Myocyte (in vitro differentiated cells): Measurements from ENCODE around the gene LIPC. TPM values are rescaled to one million over a fixed set of nuclear protein-coding genes. Genes with fewer than 3 reads are reported as not detected.
A peak's percentile ranks its signal among the peaks of the same experiment; 100 is the strongest.

ENCODE experiments used
- DNase-seq: peaks from one replicate; pipeline ENCODE4 v3.0.0-alpha.2; 2012; ENCODE audit warnings: low read depth
- total RNA-seq: library from RNA; depleted of rRNA; stranded (reverse); fragments of >200 nt; gene quantifications from 2 replicates; pipeline ENCODE4 v1.2.3, GENCODE V29; 2014

Gene LIPC
- total RNA-seq, 1 donor from 2014 or later, result 1.0 TPM

- DNase-seq, result peak; percentile 43
Observed at GRCh38 chr15:58551084-58551763, 119.4 kb downstream of the LIPC start.

DNA sequence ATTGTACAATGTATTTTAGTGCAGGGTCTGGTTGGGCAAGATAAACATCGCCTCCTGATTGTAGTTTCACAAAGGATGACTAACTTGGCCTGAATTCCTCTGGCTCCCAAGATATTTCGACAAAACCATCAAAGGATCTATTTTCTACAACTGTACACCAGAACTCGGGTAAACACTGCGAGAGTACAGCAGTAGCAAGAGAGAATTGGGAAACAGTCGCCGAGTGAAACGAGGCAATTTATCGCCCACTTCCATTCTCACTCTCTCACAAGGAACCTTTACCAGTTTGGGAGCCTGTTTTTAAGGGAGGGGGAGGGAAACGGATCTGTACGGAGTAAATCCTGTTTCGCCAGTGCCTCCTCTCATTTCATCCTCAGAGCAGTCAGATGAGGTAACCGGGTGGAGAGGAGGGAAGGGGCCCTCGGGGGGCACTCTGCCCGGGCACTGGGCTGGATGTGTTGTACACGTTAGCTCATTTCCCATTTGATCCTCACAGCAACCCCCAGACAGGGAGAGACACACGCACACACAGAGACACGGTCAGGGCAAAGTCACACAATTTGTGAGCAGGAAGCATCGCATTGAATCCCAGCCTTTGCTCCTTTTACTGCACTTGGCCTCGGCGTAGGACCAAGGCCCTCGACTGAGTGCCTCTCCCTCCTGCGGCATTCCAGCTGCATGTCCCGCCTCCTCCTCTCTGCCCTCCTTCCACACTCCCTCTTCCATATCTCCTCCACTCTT, 120.1 kb downstream of the LIPC start:
- DNase-seq, result peak; percentile 81

DNA sequence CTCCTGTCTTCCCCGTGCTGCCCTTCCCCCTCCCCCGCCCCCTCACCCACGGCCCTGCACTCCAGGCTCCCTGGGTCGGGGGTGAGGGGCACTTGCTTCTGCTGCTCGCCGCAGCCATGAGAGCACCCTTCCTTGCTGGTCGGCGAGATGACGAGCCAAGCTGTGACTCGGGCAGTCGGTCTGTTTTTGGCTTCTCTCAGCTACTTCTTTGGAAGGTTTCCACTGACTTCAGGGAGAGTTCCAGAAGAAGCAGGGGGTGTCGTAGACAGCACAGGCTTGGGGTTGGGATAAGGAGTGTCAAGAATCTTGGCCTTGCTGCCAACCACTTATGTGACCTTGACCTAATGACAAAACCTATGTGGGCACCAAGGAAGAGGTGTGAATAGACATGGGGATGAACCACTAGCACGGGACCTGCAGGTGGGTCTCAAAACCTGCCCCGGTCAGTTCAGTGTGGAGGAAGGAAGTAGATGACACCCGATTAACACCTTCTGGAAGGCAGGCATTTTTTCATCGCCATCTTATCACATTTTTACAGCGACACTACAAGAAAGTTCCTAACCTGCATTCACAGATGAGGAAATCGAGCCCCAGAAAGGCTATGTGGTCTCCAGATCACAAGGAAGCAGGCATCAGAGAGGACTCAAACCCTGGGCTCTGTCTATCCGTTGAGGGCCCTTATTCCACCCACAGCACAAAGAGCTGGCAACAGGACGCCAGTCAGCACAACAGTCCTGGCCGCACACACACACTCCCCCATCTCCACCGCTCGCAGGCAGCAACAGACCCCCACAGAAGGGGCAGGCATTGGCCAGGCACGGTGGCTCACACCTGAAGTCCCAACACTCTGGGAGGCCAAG, 120.9 kb downstream of the LIPC start:
- DNase-seq, result no peak

DNA sequence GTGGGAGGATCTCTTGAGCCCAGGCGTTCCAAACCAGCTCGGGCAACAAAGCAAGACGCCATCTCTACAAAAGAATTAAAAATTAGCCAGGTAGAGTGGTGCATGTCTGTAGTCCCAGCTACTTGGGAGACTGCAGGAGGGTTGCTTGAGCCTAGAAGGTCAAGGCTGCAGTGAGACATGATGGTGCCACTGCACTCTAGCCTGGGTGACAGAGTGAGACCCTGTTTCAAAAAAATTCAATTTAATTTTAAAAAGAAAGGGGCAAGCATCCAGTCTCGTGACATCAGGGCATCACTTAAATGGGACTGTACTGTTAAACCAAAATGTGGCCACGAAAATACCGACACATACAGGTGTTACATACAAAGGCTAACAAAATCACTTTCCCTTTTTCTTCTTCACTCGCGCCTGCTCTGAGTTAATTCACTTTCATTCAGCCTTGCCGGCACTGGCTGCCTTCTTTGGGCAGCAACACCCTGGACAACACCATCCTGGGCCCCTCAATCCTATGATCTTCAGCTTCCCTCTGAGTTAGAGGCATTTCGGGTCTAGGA, 121.7 kb downstream of the LIPC start:
- no peak for DNase-seq

- DNase-seq, result no peak
Observed at GRCh38 chr15:58554758-58555157, 123.0 kb downstream of the LIPC start.

DNA sequence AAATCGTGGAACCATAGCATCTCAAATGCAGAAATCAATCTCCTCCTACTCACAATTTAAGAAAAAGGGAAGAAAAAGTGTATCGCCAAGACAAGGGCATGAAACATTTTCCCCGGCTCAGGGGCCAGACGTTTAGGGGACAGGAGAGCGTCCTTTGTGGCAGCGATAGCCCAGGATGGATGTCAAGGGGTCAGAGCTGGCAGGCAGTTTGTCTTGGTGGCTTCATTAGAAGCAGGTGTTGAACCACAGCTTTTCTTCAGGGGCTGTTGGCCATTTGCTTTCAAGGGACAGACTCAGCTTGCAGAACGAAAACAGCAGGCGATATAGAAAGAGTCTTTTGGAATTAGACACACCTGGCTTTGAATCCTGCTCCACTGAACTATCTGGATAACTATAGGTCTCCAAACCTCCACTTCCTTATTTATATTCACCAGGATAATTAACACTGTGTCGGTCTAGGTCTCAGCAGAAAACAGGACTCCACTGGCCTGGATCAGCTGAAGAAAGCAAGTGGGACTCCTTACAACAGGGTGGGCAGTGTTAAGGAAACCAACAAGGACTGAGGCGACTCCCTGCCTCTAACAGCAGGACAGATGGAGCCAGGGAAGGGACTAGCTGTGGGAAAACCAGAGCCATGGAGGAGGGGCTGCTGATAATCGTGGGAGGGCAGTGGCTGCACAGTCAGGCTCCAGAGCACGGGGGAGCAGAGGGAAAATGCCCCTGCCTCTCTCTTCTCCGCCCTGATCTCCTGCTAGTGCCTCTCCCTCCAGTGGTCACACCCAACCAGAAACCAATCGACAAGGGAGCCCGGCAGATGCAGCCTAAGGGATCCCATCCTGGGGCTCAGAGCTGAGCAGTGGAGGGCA, 123.6 kb downstream of the LIPC start:
- peak; percentile 36 for DNase-seq

- DNase-seq, result no peak
Observed at GRCh38 chr15:58556028-58556361, 124.2 kb downstream of the LIPC start.

- no peak for DNase-seq
Observed at GRCh38 chr15:58556541-58556940, 124.8 kb downstream of the LIPC start.

DNA sequence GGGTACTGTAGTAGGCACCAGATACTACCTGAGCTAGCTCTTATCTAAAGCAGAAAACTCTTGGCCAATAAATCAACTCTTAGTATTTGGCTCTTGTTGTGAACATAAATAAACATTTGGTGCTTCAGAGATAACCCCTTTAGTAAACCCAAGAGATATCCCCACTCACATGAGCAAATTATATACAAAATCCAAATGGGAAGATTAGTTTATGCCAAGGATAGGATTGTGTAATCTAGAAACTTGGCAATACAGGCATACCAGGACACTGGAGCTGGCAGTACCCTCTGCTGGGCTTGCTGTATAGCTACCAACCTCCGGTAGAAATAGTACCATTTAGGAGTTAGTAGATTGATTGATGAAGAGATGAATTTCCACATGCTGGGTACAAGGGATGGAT, 127.0 kb downstream of the LIPC start:
- no peak for DNase-seq

DNA sequence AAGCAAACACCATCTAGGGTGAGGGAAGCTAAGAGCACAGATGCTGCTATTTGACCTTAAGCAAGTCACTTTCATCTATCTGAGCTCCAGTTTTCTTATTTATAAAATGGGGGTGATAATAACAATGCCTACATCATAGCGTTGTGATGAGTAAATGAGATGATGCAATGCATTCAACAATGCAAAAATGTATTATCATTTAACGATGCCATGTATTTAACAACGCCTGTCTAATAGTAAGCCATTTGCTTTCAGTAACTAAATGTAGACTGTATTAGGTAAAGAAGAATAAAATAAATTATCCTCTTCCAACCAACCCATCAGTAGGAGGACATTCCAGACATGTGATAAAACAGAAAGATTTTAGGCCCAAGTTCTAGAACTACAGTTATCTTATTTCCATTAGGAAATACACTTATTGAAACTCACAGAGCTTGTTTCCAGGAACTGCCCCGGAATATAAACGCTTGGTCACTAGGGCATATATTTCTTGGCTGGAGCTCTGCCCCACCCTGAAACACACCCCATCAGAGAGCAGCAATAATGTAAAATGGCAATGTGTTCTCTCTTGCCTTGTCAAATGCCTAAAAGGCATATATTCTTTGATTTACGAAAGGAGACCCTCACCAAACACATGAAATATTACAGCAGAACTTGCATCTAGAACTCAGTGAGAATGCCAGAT, 128.3 kb downstream of the LIPC start:
- no peak for DNase-seq

GRCh38 chr15:58561321-58561720, 129.5 kb downstream of the LIPC start:
- peak; percentile 35 for DNase-seq

GRCh38 chr15:58562135-58562534, 130.3 kb downstream of the LIPC start:
- peak; percentile 91 for DNase-seq

DNA sequence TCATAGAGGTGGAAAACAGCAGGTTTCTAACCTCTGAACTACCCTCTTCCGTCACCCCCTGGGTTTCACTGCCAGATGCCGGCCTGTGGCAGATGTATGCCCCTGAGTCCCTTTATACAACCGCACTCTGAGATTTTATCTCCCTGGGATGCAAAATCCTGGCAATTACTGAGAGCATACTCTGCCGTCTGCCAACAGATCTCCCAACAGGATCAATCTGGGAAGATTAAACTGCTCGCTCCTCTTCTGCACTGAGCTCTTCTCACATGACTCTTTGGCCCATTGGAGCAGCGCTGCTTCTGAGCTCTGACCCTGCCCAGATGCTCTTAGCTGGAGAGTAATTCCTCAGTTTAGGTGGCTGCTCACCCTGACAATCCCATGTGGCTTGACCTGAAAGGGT, 133.2 kb downstream of the LIPC start:
- DNase-seq, result no peak

DNA sequence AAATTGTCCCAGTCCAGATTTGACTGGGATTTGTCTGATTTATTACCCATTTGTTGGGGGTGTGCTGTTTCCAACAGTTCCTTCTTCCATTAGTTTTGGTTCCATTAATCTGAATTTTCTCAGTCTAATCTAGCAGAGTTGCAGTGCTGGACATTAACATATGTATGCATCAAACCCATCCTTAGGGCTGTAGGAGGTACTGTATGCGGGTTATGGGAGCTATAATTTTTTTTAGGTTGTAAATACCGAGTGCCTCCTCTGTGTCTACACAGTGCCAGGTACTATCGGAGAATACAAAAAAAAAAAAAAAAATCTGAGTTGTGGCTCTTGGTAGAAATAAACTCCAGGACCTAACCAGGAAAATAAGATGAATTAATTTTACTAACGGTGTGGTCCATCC, 133.8 kb downstream of the LIPC start:
- DNase-seq, result no peak

- no peak for DNase-seq
Observed at GRCh38 chr15:58566029-58566428, 134.2 kb downstream of the LIPC start.

- no peak for DNase-seq
Observed at GRCh38 chr15:58568157-58568571, 136.4 kb downstream of the LIPC start.

- DNase-seq, result no peak
Observed at GRCh38 chr15:58569455-58569854, 137.7 kb downstream of the LIPC start.

DNA sequence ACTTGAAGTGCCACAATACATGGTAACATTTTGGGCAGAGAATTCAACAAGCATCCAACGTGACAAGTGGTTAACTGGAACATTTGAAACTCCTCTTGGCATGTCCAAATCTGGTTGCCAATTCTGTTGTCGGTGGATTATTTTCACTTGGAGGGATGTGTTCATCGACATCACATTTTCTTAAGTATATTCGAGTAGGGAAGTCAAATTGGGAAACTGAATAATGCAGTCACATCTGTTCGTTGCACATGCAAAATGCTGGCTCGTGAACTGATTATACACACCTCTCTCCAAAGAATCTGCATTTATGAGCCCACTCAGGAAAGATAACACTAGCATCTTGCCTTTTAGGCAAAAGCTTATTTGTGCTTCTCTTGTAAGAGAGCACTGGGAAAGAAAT, 139.7 kb downstream of the LIPC start:
- DNase-seq, result no peak

DNA sequence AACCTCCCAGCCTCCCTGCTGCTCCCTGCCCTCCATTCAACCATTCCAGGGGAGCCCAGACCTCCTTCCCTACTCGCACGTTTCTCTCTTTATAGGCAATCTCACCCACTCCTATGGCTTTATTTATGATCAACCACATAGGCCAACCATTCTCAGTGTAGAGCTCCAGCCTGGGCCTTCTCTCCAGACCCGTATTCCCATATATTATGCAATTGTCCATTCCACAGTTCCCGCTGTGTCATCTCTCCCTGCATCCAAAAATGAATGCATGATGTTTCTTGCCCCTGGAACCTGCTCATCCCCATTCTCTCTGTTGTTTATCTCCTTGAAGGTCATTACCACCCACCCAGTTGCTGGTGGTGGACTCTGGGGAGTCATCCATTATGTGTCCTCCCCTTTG, 140.7 kb downstream of the LIPC start:
- DNase-seq, result no peak

GRCh38 chr15:58573270-58573669, 141.5 kb downstream of the LIPC start:
- no peak for DNase-seq
